Endothelial cell of umbilical vein (primary cell): ENCODE measurements around the gene AMPH. TPM values are rescaled to one million over a fixed set of nuclear protein-coding genes. Genes with fewer than 3 reads are reported as not detected.

Experiments used
- BruUV-seq: library from RNA; stranded (reverse); fragments of 400-500 nt; replicated peaks from 2 replicates; lab custom pipeline; 2021; lab: Mats Ljungman, UMichigan
- CTCF ChIA-PET: fragments of 300-600, 350-600 bp; sonication (Branson Sonifier 250); formaldehyde crosslinking; loops from one replicate; lab custom pipeline; 2021; ENCODE audit warnings: antibody characterized with exemption, inconsistent platforms; lab: Charles Lee
- POLR2A ChIA-PET: fragments of 300-600, 350-600 bp; sonication (Branson Sonifier 250); formaldehyde crosslinking; loops from one replicate; lab custom pipeline; 2021; ENCODE audit warnings: antibody characterized with exemption, inconsistent platforms; lab: Charles Lee
- DNase-seq: peaks from one replicate; pipeline ENCODE4 v3.0.0-alpha.2; 2011; ENCODE audit warnings: low read depth, low spot score
- FAIRE-seq: peaks from 2 replicates; lab custom pipeline; 2011; peaks lifted over from hg19 to GRCh38; lab: Jason Lieb, UNC
- H2AFZ ChIP-seq: 2 replicates; pipeline ENCODE4 v1.6.0; 2012; ENCODE audit warnings: low read depth, low read length, control low read depth, inconsistent platforms
- H3K27ac ChIP-seq: 2 replicates; pipeline ENCODE4 v1.5.1; 2011; ENCODE audit warnings: low read depth, mild to moderate bottlenecking, control low read depth, low read length, moderate library complexity; ENCODE audit not compliant: insufficient read depth
- H3K27me3 ChIP-seq, 2 experiments: 2 replicates each; pipeline versions ENCODE4 v1.6.0 to v1.6.1; 2011; ENCODE audit warnings: low read length in 2 of 2, mixed read lengths in 1 of 2; ENCODE audit not compliant: control insufficient read depth in 2 of 2, insufficient read depth in 2 of 2
- H3K36me3 ChIP-seq, 2 experiments: 2 replicates in 1 of 2; 3 replicates in 1 of 2; pipeline ENCODE4 v1.5.1; 2011; ENCODE audit warnings: low read length in 2 of 2, mild to moderate bottlenecking in 1 of 2, moderate library complexity in 1 of 2; ENCODE audit not compliant: control insufficient read depth in 2 of 2, insufficient read depth in 2 of 2; ENCODE audit errors: extremely low read depth in 1 of 2
- H3K4me1 ChIP-seq: 3 replicates; pipeline ENCODE4 v1.5.1; 2011; ENCODE audit warnings: mild to moderate bottlenecking, low read length; ENCODE audit not compliant: control insufficient read depth, insufficient read depth; ENCODE audit errors: extremely low read depth
- H3K4me2 ChIP-seq: 2 replicates; pipeline ENCODE4 v1.6.1; 2011; ENCODE audit warnings: low read length, control low read depth, mixed read lengths; ENCODE audit not compliant: insufficient read depth
- H3K4me3 ChIP-seq, 3 experiments: fragments of 200-600 bp in 1 of 3; sonication (generic), shearing (Covaris generic) in 1 of 3; replicated peaks in 1 of 3; 2 replicates each; pipeline ENCODE4 v1.5.1; 2011 to 2016; ENCODE audit warnings: control low read depth in 3 of 3, low read length in 3 of 3, mild to moderate bottlenecking in 2 of 3, inconsistent platforms in 1 of 3, low read depth in 1 of 3, moderate library complexity in 1 of 3; ENCODE audit not compliant: insufficient read depth in 1 of 3
- H3K79me2 ChIP-seq: 2 replicates; pipeline ENCODE4 v1.6.0; 2012; ENCODE audit warnings: low read length, inconsistent platforms; ENCODE audit not compliant: control insufficient read depth, insufficient read depth
- H3K9ac ChIP-seq: replicated peaks from 2 replicates; pipeline ENCODE3; 2011; ENCODE audit warnings: low read length, control low read depth; ENCODE audit not compliant: insufficient read depth; ENCODE audit errors: extremely low read depth
- H3K9me1 ChIP-seq: replicated peaks from 3 replicates; pipeline ENCODE4 v1.6.0; 2011; ENCODE audit warnings: mild to moderate bottlenecking, low read length; ENCODE audit not compliant: control insufficient read depth, insufficient read depth; ENCODE audit errors: extremely low read depth
- H3K9me3 ChIP-seq: replicated peaks from 2 replicates; pipeline ENCODE4 v1.5.1; 2012; ENCODE audit warnings: low read length, inconsistent platforms; ENCODE audit not compliant: control insufficient read depth, insufficient read depth
- H4K20me1 ChIP-seq: replicated peaks from 2 replicates; pipeline ENCODE3; 2011; ENCODE audit warnings: mild to moderate bottlenecking, low read length; ENCODE audit not compliant: control insufficient read depth, insufficient read depth; ENCODE audit errors: extremely low read depth
- EZH2 ChIP-seq: IDR thresholded peaks from 2 replicates; pipeline ENCODE4 v1.6.1; 2012; ENCODE audit warnings: borderline replicate concordance, low read depth, mild to moderate bottlenecking, moderate library complexity, low read length, inconsistent platforms; ENCODE audit not compliant: severe bottlenecking
- FOS ChIP-seq: IDR thresholded peaks from 2 replicates; pipeline ENCODE4 v1.6.1; 2011; ENCODE audit warnings: mild to moderate bottlenecking, low read length, moderate library complexity, borderline replicate concordance; ENCODE audit not compliant: insufficient read depth
- GATA2 ChIP-seq: IDR thresholded peaks from 2 replicates; pipeline ENCODE4 v1.7.0; 2011; ENCODE audit warnings: low read depth, mild to moderate bottlenecking, moderate library complexity, mixed read lengths, low read length; ENCODE audit not compliant: insufficient read length, insufficient read depth
- JUN ChIP-seq: IDR thresholded peaks from 2 replicates; pipeline ENCODE4 v1.6.1; 2011; ENCODE audit warnings: borderline replicate concordance, low read depth; ENCODE audit not compliant: insufficient read length, insufficient read depth
- MAX ChIP-seq: IDR thresholded peaks from 2 replicates; pipeline ENCODE4 v1.6.1; 2011; ENCODE audit not compliant: insufficient read depth, insufficient read length
- MYC ChIP-seq: IDR thresholded peaks from one replicate; pipeline ENCODE4 v1.6.1; 2011; ENCODE audit warnings: mild to moderate bottlenecking, low read depth, low read length
- POLR2A ChIP-seq: IDR thresholded peaks from 2 replicates; pipeline ENCODE4 v1.6.1; 2012; ENCODE audit warnings: low read depth, mild to moderate bottlenecking, control low read depth, low read length
- POLR2AphosphoS5 ChIP-seq: IDR thresholded peaks from 2 replicates; pipeline ENCODE4 v1.6.1; 2012; ENCODE audit warnings: low read depth, mild to moderate bottlenecking, control low read depth, low read length, moderate library complexity; ENCODE audit not compliant: insufficient read depth
- dilution Hi-C: fragments of 300-500 bp; cut with MboI; formaldehyde crosslinking; loops from one replicate; pipeline ENCODE4 v1.15.0; 2019; ENCODE audit warnings: low sequenced_read_pairs; ENCODE audit not compliant: extremely low pct_ligation_motif_present
- intact Hi-C: fragments of 100-400 bp; cut with micrococcal nuclease; formaldehyde crosslinking; loops from one replicate; pipeline ENCODE4 v1.10.0; 2022
- polyA plus RNA-seq, 4 experiments: library from polyadenylated mRNA; depleted of rRNA in 3 of 4; stranded (reverse) in 3 of 4; unstranded in 1 of 4; fragments of >200 nt; gene quantifications; 2 replicates each; pipeline versions ENCODE4 v1.2.1 to v1.2.3, GENCODE V29; 2011 to 2012; ENCODE audit warnings: missing spikeins in 1 of 4
- total RNA-seq: library from RNA; stranded (reverse); gene quantifications from 2 replicates; pipeline ENCODE4 v1.2.3, GENCODE V29; 2021
- TF ChIP-seq, protein P1 (sequence below), 2 donors: IDR thresholded peaks; 1 replicate in 1 of 2; 2 replicates in 1 of 2; pipeline ENCODE4 v1.5.1; 2011; ENCODE audit warnings: low read length in 2 of 2, mild to moderate bottlenecking in 2 of 2, moderate library complexity in 2 of 2, control low read depth in 1 of 2, inconsistent platforms in 1 of 2, low read depth in 1 of 2; ENCODE audit not compliant: insufficient read depth in 1 of 2; ENCODE audit errors: extremely low read depth in 1 of 2

Gene AMPH
- total and polyA plus RNA-seq, 2 donors (not counting 3 experiments of a cell fraction or from before 2014, with no cell fraction given), result 5.2 to 9.2 TPM

DNA sequence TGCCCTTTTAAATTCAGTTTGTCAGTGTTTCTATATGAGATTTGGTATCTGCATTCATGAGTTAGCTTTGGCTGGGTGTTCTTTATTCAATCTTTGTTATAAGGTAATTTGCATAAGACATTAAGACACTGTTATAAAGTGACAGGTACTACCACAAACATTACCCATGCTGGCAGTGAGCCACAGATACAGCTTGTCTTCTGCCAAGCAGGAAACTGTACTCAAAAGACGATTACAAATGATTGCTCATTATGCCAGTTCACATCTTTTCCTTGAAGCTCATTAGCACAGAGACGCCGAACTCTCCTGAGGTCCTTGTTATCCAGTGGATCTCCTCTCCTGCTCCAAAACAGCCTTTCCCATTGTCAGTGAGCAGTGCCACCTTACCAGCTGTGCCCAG lies 30.4 kb downstream of the AMPH start:
- Histone ChIP-seq H3K4me3 (no peak overlapping the region), H2AFZ (no peak overlapping the region), H3K36me3 (no peaks in the 10 kb centered on the region), H3K9me1 (no peaks in the 10 kb centered on the region), H3K9ac (no peak overlapping the region), H3K27me3 (no peaks in the 10 kb centered on the region), H4K20me1 (no peaks in the 10 kb centered on the region), H3K4me1 (no peaks in the 10 kb centered on the region), H3K79me2 (no peaks in the 10 kb centered on the region), H3K4me2 (no peak overlapping the region), H3K9me3 (no peaks in the 10 kb centered on the region), H3K27ac (no peak overlapping the region)
- CTCF ChIA-PET, result no interaction called here
- BruUV-seq, result no TSS peak
- POLR2A ChIA-PET, result no interaction called here
- DNase-seq, result no peak
- FAIRE-seq, result no peak
- intact Hi-C loops (no loop called here), dilution Hi-C loops (no loop called here)
- TF ChIP-seq GATA2 (no peak), POLR2A (no peak), MAX (no peak), MYC (no peak), EZH2 (no peak), POLR2AphosphoS5 (no peak), FOS (no peak), JUN (no peak)
- TF ChIP-seq, protein P1, sequence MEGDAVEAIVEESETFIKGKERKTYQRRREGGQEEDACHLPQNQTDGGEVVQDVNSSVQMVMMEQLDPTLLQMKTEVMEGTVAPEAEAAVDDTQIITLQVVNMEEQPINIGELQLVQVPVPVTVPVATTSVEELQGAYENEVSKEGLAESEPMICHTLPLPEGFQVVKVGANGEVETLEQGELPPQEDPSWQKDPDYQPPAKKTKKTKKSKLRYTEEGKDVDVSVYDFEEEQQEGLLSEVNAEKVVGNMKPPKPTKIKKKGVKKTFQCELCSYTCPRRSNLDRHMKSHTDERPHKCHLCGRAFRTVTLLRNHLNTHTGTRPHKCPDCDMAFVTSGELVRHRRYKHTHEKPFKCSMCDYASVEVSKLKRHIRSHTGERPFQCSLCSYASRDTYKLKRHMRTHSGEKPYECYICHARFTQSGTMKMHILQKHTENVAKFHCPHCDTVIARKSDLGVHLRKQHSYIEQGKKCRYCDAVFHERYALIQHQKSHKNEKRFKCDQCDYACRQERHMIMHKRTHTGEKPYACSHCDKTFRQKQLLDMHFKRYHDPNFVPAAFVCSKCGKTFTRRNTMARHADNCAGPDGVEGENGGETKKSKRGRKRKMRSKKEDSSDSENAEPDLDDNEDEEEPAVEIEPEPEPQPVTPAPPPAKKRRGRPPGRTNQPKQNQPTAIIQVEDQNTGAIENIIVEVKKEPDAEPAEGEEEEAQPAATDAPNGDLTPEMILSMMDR (IDR thresholded peaks at IDR 0.05; ENCODE audit: extremely low read depth in 1 of 2, insufficient read depth in 1 of 2, low read depth in 1 of 2, low read length in 2 of 2), result no peak
